HUES64 (cell line): ENCODE data around the gene NEXN.
"Not testable (repeated sequence)": the region's sequence is repeated elsewhere in the genome, so short reads cannot be mapped to it uniquely, and the experiment has no call there.

ENCODE experiments used
- H3K27ac ChIP-seq: 2 replicates; pipeline ENCODE4 v1.7.0; 2013; ENCODE audit warnings: low read depth, low read length, inconsistent platforms
- H3K27me3 ChIP-seq: 2 replicates; pipeline ENCODE4 v1.6.1; 2013; ENCODE audit warnings: mild to moderate bottlenecking, low read length; ENCODE audit not compliant: insufficient read depth
- H3K36me3 ChIP-seq: 2 replicates; pipeline ENCODE4 v1.6.1; 2013; ENCODE audit warnings: mild to moderate bottlenecking, low read length; ENCODE audit not compliant: insufficient read depth
- H3K4me1 ChIP-seq: 2 replicates; pipeline ENCODE4 v1.6.1; 2013; ENCODE audit warnings: mild to moderate bottlenecking, low read length, moderate library complexity; ENCODE audit not compliant: insufficient read depth
- H3K4me3 ChIP-seq: 2 replicates; pipeline ENCODE4 v1.5.1; 2013; ENCODE audit warnings: mild to moderate bottlenecking, low read length, moderate library complexity
- H3K9ac ChIP-seq: 2 replicates; pipeline ENCODE4 v1.6.1; 2013; ENCODE audit warnings: mild to moderate bottlenecking, low read depth, low read length
- H3K9me3 ChIP-seq: 2 replicates; pipeline ENCODE4 v1.6.1; 2013; ENCODE audit warnings: low read depth, low read length; ENCODE audit not compliant: insufficient read depth
- WGBS: fragments of 150-250, 120-280 bp; methylation state at CpG from one replicate; pipeline ENCODE4 v1.1.7; 2013; ENCODE audit warnings: missing lambda C conversion rate; 5-methylcytosine and 5-hydroxymethylcytosine counted together

Gene NEXN

DNA sequence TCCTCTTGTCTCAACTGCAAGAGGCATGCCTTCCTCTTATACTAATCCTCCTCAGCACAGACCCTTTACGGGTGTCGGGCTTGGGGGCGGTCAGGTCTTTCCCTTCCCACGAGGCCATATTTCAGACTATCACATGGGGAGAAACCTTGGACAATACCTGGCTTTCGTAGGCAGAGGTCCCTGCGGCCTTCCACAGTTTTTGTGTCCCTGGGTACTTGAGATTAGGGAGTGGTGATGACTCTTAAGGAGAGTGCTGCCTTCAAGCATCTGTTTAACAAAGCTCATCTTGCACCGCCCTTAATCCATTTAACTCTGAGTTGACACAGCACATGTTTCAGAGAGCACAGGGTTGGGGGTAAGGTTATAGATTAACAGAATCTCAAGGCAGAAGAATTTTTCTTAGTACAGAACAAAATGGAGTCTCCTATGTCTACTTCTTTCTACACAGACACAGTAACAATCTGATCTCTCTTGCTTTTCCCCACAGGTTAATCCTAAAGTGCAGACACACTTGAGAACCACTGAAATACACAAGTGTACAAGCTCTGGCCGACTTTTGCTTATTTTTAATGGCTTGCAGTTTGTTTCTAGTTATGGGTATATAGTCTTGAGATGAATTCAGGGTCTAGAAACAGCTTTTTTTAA is 95.0 kb downstream of the NEXN start:
- H3K9me3 ChIP-seq, H3K4me3 ChIP-seq, H3K27ac ChIP-seq, H3K27me3 ChIP-seq, H3K36me3 ChIP-seq, H3K9ac ChIP-seq: not testable (repeated sequence)
- peaks cover 33% of the 10 kb centered on the region for H3K4me1 ChIP-seq
- 81% methylated on average over 7 of the region's 8 CpGs for WGBS

DNA sequence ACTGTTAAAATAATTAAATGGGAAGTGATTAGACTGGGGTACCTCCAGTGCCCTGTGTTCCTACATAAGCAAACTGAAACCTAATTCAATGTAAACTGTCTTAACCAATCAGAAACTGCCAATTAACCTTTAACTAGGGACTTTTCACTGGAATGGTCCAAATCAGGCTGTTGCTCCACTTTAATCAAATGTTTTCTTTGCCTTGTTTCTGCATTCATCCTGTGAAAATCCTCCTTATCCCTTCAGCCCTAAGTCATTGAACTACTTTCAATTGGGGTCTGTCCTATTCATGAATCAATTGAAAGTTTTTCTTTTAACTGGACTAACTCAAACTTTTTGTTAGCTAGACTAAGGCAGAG is 95.6 kb downstream of the NEXN start:
- H3K9me3 ChIP-seq, result no peaks in the 10 kb centered on the region
- H3K27me3 ChIP-seq, result no peaks in the 10 kb centered on the region
- H3K9ac ChIP-seq, result no peak overlapping the region
- H3K36me3 ChIP-seq, result peaks cover 9% of the 10 kb centered on the region
- H3K27ac ChIP-seq, result no peak overlapping the region
- peaks cover 33% of the 10 kb centered on the region for H3K4me1 ChIP-seq
- no peak overlapping the region for H3K4me3 ChIP-seq

DNA sequence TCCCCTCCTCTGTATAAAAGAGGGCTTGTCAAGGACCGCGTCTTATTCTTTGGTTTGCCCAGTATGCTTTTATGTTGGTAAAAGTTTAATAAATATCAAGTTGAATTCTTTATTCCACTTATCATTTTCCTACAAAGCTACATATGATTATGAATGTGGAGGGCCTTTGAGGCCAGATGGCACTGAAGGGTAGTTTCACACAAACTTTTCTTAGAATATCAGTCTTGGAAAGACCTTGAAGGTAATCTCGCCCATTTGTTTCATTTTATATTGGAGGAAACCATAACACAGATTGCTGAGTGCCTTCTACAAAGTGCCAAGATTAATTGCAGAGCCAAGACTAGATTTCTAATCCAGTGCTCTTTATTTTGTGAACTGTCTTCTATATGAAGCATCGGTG is 96.2 kb downstream of the NEXN start:
- H3K27ac ChIP-seq, result no peak overlapping the region
- H3K4me1 ChIP-seq, result peaks cover 33% of the 10 kb centered on the region
- H3K36me3 ChIP-seq, result peaks cover 9% of the 10 kb centered on the region
- 86% methylated on average over 2 of the region's 4 CpGs for WGBS
- H3K27me3 ChIP-seq, result no peaks in the 10 kb centered on the region
- no peak overlapping the region for H3K9ac ChIP-seq
- no peak overlapping the region for H3K4me3 ChIP-seq
- H3K9me3 ChIP-seq, result no peaks in the 10 kb centered on the region

DNA sequence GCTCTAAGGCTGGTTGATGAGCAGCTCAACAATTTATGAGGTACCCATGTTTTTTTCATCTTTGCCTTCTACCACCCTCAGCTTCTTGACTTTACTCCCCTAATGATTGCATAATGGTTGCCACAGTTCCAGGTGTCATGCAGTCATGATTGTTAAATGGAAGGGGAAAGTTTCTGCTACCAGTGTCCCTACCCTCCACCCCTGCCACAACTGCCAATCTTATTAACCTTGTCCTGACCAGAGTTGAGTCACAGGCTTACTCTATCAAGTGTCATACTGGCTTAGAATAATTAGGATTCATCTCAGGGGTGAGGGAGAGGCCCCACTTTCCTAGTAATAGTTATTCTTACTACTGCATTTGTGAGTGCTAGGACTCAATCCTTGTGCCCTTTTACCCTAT is 98.4 kb downstream of the NEXN start:
- Histone ChIP-seq H3K27ac (no peak overlapping the region), H3K4me1 (peaks cover 28% of the 10 kb centered on the region), H3K27me3 (no peaks in the 10 kb centered on the region), H3K4me3 (no peak overlapping the region), H3K9me3 (no peaks in the 10 kb centered on the region), H3K9ac (no peak overlapping the region), H3K36me3 (peaks cover 15% of the 10 kb centered on the region)

DNA sequence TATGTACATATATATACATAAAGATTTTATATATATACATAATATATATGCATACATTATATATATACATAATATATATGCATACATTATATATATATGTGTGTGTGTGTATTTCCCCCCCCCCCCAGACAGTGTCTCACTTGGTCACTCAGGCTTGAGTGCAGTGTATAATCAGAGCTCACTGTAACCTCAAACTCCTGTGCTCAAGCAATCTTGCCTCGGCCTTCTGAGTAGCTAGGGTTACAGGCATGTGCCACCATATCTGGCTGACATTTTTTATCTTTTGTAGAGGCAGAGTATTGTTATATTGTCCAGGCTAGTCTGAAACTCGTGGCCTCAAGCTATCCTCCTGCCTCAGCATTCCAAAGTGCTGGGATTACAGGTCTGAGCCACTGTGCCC is 99.5 kb downstream of the NEXN start:
- H3K27ac ChIP-seq, result no peak overlapping the region
- H3K36me3 ChIP-seq, result peaks cover 20% of the 10 kb centered on the region
- H3K9ac ChIP-seq, result no peak overlapping the region
- peaks cover 26% of the 10 kb centered on the region for H3K4me1 ChIP-seq
- 92% methylated on average over 2 of the region's 2 CpGs for WGBS
- no peak overlapping the region for H3K4me3 ChIP-seq
- H3K9me3 ChIP-seq, result no peaks in the 10 kb centered on the region
- H3K27me3 ChIP-seq, result no peaks in the 10 kb centered on the region

DNA sequence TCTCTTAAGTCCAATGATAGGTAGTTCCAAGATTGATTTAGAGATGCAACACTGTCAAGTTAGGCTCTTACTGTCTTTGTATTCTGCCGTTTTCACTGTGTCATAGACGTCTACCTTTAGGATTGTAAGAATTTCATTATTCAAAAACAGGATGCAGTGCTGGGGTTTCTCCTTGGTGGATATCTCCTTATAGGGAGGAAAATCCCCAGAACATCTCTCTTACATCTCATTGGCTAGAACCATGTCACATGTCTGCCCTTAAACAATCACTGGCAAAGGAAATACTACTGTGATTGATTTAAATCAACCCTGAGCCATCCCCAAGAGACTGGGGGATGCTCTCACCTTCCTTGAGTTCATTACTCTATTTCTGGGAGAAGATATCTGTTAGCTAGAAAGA is 101.3 kb downstream of the NEXN start:
- Histone ChIP-seq H3K9ac (no peak overlapping the region), H3K36me3 (peaks cover 27% of the 10 kb centered on the region), H3K9me3 (no peaks in the 10 kb centered on the region), H3K27ac (no peak overlapping the region), H3K4me1 (peaks cover 19% of the 10 kb centered on the region), H3K27me3 (no peaks in the 10 kb centered on the region), H3K4me3 (no peak overlapping the region)
- 100% methylated on average over 2 of the region's 2 CpGs for WGBS

DNA sequence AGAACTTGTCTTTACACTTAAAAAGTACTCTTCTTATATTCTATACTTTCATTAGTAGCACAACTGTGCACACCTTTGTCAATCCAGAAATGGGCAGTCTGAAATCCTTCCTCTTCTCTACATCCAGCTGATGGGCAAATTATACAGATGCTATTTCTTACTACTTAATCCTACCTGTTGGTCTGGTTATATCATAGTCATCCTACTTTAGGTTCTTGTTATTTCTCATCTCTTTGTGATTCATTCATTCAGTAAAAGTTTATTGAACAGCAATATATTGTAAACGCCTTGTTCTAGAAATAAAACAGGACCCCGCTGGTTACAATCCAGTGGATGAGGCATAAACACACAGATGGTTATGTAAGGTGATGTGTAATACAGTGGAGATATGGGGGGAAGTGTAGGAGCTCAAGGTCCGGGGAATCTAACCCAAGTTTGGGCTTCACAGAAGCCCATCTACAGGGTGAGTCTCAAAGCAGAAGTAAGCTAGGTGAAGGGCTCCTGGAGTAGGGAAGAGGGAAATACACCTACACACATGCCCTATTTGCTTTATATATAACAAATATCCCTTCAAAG is 102.3 kb downstream of the NEXN start:
- Histone ChIP-seq H3K27me3 (no peaks in the 10 kb centered on the region), H3K9me3 (no peaks in the 10 kb centered on the region), H3K4me1 (peaks cover 11% of the 10 kb centered on the region), H3K36me3 (peaks cover 32% of the 10 kb centered on the region), H3K27ac (no peak overlapping the region), H3K9ac (no peak overlapping the region), H3K4me3 (no peak overlapping the region)
- 96% methylated on average over 3 of the region's 3 CpGs for WGBS

DNA sequence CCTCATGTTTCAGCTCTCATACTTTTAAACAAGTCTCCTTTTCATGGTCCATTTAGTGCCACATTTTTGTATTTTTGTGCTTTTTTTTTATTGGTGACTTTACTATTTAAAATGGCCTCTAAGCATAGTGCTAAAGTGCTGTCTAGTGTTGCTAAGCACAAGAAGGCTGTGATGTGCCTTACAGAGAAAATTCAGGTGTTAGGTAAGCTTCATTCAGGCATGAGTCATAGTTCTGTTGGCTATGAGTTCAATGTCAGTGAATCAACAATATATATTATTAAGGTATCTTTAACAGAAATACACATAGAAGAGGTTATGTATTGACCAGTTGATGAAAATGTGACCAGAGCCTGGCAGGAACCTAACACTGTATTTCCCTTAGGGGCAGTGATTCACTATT is 103.2 kb downstream of the NEXN start:
- H3K4me1 ChIP-seq, result 0 out of 2 replicates have a peak, but pooled peaks cover 2% of the 10 kb centered on the region
- no peak overlapping the region for H3K4me3 ChIP-seq
- H3K27ac ChIP-seq, result no peak overlapping the region
- no peaks in the 10 kb centered on the region for H3K27me3 ChIP-seq
- H3K9me3 ChIP-seq, result no peaks in the 10 kb centered on the region
- H3K36me3 ChIP-seq, result peaks cover 37% of the 10 kb centered on the region
- H3K9ac ChIP-seq, result no peak overlapping the region
